Measurements from ENCODE around the gene VWA3A.
"Not testable (repeated sequence)": the region's sequence is repeated elsewhere in the genome, so short reads cannot be mapped to it uniquely, and the experiment has no call there.

The VWA3A gene

DNA sequence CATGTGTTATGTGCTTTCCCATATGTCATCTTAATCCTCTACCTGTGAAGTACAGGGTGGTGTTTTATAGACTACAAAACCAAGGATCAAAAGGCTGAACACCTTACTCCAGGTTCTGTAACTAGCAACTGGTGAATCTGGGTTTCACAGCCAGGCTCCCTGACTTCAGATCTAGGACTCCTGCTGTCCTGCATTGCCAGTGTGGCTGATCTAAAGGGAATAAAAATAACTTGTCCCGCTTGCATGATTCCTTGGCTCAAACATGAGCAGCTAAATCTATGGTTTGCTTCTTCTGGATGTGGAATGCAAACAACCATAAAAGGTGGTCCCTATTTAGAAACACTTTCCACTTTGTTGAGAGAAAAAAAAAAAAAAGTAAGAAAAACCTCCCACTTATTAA lies 3.7 kb upstream of the VWA3A start:
- no peak for DNase-seq

DNA sequence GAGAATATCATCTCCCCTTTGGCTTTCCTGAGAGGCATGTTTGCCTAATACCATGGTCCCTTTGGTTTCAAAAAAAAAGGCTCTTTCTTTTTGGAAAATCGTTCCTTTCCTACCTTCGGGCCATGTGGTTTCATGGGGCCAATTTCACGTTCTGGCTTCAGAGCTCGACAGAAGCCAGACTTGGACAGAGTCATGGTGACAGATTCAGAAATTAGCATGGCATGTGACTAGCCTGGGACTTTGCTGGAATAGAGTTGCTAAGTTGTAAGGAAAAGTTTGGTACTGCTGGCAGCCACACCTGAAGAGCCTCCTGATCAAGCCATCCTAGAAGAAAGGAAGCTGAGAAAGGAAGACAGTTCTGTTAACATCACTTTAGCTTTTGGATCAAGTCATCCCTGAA lies 2.4 kb upstream of the VWA3A start:
- DNase-seq, result no peak

- DNase-seq, result no peak
These were observed 620 bp upstream of the VWA3A start for GRCh38 chr16:22091721-22092120.

GRCh38 chr16:22093331-22093730 lies 990 bp downstream of the VWA3A start:
- no peak for DNase-seq

GRCh38 chr16:22093996-22094395 lies 1.7 kb downstream of the VWA3A start:
- no peak for DNase-seq

- DNase-seq, result no peak
These were observed 6.3 kb downstream of the VWA3A start for GRCh38 chr16:22098405-22099255.

DNA sequence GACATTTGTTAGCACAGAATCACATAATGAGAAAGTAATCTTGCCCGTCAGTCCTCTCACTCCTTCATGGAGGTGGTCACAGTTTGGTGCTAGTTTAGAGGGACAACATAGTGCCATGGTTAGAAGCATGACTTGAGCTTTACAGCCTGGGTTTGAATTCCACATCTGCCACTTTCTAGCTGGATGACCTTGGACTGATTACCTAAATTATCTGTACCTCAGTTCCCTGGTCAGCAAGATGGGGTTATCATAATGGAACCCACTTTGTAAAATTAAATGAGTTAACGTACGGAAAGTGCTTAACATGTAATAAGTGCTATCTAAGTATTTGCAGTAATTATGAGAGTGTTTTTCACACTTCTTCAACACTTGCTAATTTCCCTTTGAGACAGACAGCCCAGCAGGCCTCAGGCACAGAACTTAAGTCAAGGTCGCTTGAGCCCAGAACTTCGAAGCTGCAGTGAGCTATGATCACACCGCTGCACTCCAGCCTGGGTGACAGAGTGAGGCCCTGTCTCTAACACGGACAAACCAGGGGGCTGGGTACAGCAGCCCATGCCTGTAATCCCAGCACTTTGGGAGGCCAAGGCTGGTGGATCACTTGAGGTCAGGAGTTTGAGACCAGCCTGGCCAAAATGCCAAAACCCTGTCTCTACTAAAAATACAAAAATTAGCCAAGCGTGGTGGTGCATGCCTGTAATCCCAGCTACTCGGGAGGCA lies 7.1 kb downstream of the VWA3A start:
- no peak for DNase-seq

DNA sequence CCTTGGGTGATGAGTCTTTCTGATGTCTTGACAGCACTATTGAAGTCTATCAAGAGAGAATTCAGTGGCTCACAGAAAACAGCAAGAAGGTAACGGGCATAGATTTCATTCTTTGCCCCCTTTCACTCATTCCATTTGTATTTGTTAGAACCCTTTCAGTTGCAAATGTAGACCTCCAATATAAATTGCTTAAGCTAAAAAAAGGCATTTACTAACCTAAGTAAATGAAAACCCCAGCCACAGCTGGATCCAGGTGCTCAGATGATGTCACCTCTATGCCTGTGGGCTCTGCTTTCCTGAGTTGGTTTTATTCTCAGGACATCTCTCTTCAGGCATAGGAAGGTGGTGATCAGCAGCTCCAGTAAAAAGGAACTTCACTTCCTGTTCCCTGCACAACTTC lies 11.1 kb downstream of the VWA3A start:
- no peak for DNase-seq

DNA sequence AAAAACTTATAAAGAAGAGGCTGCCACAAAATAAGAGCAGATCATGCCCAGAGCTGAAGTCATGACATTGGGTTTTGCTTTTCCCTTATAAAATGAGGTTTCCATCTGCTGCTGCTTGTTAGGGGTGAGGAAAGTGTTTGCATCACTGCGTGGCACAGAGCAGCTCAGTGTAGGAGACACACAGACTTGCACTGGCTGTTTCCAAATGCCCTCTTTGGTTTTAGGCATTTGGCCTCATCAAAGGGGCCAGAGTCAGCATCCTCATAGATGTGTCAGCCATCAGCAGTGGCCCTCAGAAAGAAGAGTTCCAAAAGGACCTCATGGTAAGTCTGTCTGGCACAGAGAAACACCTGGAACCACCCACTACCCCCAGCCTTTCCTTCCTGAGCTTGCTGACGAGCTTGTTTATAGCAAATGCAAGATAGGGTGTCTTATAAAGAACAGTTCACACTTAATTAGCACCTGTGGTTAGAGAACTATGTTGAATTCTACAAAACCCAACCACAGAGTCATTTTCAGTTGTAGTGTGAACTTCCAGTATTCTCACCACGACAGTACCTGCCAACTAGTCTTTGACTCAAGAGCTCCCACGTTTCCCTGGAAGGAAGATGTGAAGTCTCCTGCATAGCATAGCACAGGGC lies 17.0 kb downstream of the VWA3A start:
- DNase-seq, result no peak

- DNase-seq, result not testable (repeated sequence)
These were observed 19.3 kb downstream of the VWA3A start for GRCh38 chr16:22111629-22112028.

- no peak for DNase-seq
These were observed 23.9 kb downstream of the VWA3A start for GRCh38 chr16:22116095-22116700.

- no peak for DNase-seq
These were observed 25.3 kb downstream of the VWA3A start for GRCh38 chr16:22117609-22118008.

DNA sequence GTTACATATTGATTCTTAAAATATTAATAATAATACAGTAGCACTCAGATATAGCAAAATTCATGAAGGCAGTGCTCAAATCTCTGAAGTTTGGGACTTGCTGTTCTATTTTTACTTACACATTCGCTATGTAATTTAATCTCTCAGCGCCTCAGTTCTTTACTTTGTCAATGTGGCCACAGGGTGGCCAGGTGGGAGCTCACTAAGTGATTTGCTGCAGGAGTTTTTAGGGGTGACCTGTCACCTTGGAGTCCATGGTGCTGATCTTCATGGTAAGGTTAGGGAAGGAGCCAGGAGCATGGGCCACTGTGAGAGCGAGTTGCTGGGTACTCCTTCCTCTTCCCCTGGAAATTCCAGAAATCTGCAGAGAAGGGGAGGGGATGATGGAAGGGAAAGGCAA lies 28.1 kb downstream of the VWA3A start:
- no peak for DNase-seq

GRCh38 chr16:22122239-22122638 lies 29.9 kb downstream of the VWA3A start:
- no peak for DNase-seq

- no peak for DNase-seq
These were observed 30.8 kb downstream of the VWA3A start for GRCh38 chr16:22123146-22123545.

GRCh38 chr16:22123759-22124490 lies 31.6 kb downstream of the VWA3A start:
- no peak for DNase-seq

- no peak for DNase-seq
These were observed 32.4 kb downstream of the VWA3A start for GRCh38 chr16:22124583-22125284.

DNA sequence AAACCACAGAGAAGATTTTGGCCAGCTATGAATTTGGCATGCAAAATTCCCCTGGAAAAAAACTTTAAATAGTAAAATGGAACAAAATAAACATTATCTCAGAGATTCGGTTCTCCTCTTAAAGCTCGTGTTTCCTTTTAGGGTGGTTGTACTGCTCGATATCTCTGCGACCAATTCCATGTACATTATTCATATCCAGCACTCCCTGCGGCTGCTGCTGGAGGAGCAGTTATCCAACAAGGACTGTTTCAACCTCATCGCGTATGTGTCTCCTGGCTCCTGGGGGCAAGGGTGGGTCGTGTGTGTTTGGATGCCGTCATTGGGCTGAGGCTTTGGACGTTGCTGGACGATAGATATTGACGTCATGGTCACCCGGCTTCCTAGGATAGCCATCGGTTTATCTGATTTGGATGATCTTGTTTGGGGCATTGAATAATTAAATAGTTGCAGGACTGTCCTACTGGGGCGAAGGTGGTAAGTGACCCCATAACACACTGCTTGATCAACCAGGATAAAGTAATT lies 33.8 kb downstream of the VWA3A start:
- DNase-seq, result no peak

DNA sequence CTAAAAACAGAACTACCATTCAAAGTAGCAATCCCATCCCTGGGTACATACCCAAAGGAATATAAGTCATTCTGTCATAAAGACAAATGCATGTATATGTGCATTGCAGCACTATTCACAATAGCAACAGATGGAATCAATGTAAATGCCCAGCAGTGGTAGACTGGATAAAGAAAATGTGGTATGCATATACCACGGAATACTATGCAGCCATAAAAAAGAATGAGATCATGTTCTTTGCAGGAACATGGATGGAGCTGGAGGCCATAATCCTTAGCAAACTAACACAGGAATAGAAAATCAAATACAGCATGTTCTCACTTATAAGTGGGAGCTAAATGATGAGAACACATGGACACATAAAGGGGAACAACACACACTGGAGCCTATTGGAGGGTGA lies 36.2 kb downstream of the VWA3A start:
- DNase-seq, result not testable (repeated sequence)

DNA sequence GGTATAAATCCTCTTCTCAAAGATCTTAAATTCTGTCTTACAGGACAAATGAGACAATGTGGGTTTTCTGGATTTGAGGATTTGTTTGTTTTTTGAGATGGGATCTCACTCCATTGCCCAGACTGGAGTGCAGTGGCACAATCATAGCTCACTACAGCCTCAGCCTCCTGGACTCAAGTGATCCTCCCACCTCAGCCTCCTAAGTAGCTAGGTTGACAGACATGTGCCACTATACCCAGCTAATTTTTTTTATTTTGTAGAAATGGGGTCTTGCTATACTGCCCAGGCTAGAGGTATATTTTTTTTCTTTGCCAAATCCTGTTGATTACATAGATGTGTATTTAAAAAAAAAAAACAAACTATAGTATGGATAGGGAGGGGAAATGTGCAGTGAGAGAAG lies 38.2 kb downstream of the VWA3A start:
- no peak for DNase-seq

- DNase-seq, result no peak
These were observed 40.5 kb downstream of the VWA3A start for GRCh38 chr16:22132801-22133200.

DNA sequence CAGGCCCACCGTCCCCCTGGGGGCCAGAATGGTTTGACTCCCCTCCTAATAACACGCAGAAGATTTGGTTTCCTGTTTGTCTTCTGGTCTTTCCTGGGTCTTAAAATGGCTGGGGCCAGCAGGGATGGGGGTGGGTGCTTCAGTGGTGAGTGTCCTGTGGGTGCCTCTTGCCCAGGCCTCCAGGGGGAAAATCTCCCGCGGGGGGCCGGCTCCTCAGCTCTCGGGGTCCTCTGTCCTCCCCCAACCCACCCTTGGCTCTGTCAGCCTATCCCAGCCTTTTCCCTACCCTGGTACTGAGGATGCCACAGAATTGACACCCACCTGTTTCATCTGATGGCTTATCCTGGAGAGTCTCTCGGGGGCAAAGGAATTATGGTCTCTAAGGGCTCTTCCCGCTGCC lies 46.1 kb downstream of the VWA3A start:
- no peak for DNase-seq

Measured in cerebellar nuclear complex (tissue), 1 donor.